Esophagus squamous epithelium (tissue), 5 donors: ENCODE measurements around the gene ZER1. TPM values are rescaled to one million over a fixed set of nuclear protein-coding genes. Genes with fewer than 3 reads are reported as not detected.

Experiments
- DNase-seq: peaks from one replicate; lab custom pipeline; 2025; lab: John Stamatoyannopoulos, UW
- H3K27ac ChIP-seq, 4 donors: fragments of 200-600 bp; sonication (generic); one replicate each; pipeline ENCODE4 v1.5.1; 2016 to 2019; ENCODE audit warnings: mild to moderate bottlenecking in 1 of 4
- H3K27me3 ChIP-seq, 4 donors: fragments of 200-600 bp; sonication (generic); 1 replicate in 3 of 4; 2 replicates in 1 of 4; pipeline versions ENCODE4 v1.5.1 to v1.6.0; 2017 to 2021; ENCODE audit warnings: antibody characterized with exemption in 1 of 4
- H3K36me3 ChIP-seq, 3 donors: fragments of 200-600 bp; sonication (generic); one replicate each; pipeline ENCODE4 v1.5.1; 2016 to 2019
- H3K4me1 ChIP-seq, 3 donors: fragments of 200-600 bp; sonication (generic); one replicate each; pipeline ENCODE4 v1.5.1; 2017 to 2019
- H3K4me3 ChIP-seq, 4 donors: fragments of 200-600 bp; sonication (generic); 1 replicate in 3 of 4; 2 replicates in 1 of 4; pipeline ENCODE4 v1.5.1; 2016 to 2019; ENCODE audit warnings: mild to moderate bottlenecking in 2 of 4, moderate library complexity in 1 of 4
- H3K9me3 ChIP-seq, 3 donors: fragments of 200-600 bp; sonication (generic); one replicate each; pipeline ENCODE4 v1.5.1; 2016 to 2019
- CTCF ChIP-seq, 6 experiments: fragments of 450-650 bp in 4 of 6; fragments of 200-600 bp in 2 of 6; sonication (generic) in 2 of 6; IDR thresholded peaks; one replicate each; pipeline ENCODE4 v1.5.1; 2016 to 2019; ENCODE audit warnings: antibody characterized with exemption in 6 of 6, mild to moderate bottlenecking in 4 of 6, moderate library complexity in 4 of 6
- POLR2A ChIP-seq, 4 donors: fragments of 450-650 bp; IDR thresholded peaks; one replicate each; pipeline ENCODE4 v1.6.1; 2017; ENCODE audit warnings: antibody characterized with exemption in 4 of 4, mild to moderate bottlenecking in 4 of 4, moderate library complexity in 3 of 4
- WGBS, 2 donors: methylation state at CpG; one replicate each; pipeline ENCODE4 v1.1.5; 2018; 5-methylcytosine and 5-hydroxymethylcytosine counted together
- intact Hi-C: fragments of 100-400 bp; cut with DNase I; formaldehyde crosslinking; loops from one replicate; pipeline ENCODE4 v1.15.0; 2022
- total RNA-seq, 4 donors: library from RNA; depleted of rRNA; stranded (reverse); fragments of >200 nt; gene quantifications; one replicate each; pipeline ENCODE4 v1.1.0, GENCODE V29; 2016
- donor health status: DM: yes; HTN: yes; CAD: no.

Gene ZER1
- total RNA-seq, 4 donors from 2014 or later = 20.1 to 51.4 (median 29.0) TPM

GRCh38 chr9:128719919-128720605 lies 51.7 kb downstream of the ZER1 start:
- Histone ChIP-seq H3K9me3 (no peaks in the 10 kb centered on the region), H3K36me3 (peaks cover 0 to 26% (median 5%) of the 10 kb centered on the region in 3 donors), H3K4me1 (peaks cover 14 to 32% (median 14%) of the 10 kb centered on the region in 3 donors), H3K4me3 (no peak overlapping the region), H3K27ac (peak overlapping the region; percentile 63 to 82 (median 69)), H3K27me3 (no peaks in the 10 kb centered on the region)
- TF ChIP-seq CTCF (IDR thresholded peaks at IDR 0.05) (no peak), POLR2A (IDR thresholded peaks at IDR 0.05) (no peak)
- 91 to 92% methylated on average over 12 to 14 of the region's 30 CpGs for WGBS, 2 donors
- no peak for DNase-seq
- intact Hi-C loops = no loop called here

GRCh38 chr9:128718475-128718874 lies 53.3 kb downstream of the ZER1 start:
- WGBS, 2 donors = 73 to 79% methylated on average over 4 to 5 of the region's 5 CpGs
- no peaks in the 10 kb centered on the region for H3K9me3 ChIP-seq
- DNase-seq = no peak
- H3K4me1 ChIP-seq = peaks cover 6 to 20% (median 6%) of the 10 kb centered on the region in 3 donors
- intact Hi-C loops = no loop called here
- no peaks in the 10 kb centered on the region for H3K27me3 ChIP-seq
- H3K4me3 ChIP-seq = no peak overlapping the region
- no peak overlapping the region for H3K27ac ChIP-seq
- peaks cover 0 to 41% (median 5%) of the 10 kb centered on the region in 3 donors for H3K36me3 ChIP-seq
- TF ChIP-seq CTCF (IDR thresholded peaks at IDR 0.05) = no peak

- no peak overlapping the region for H3K27ac ChIP-seq
- 87 to 100% methylated on average over 3 to 6 of the region's 8 CpGs for WGBS, 2 donors
- peaks cover 1 to 16% (median 1%) of the 10 kb centered on the region in 3 donors for H3K4me1 ChIP-seq
- H3K4me3 ChIP-seq = no peak overlapping the region
- intact Hi-C loops = no loop called here
- H3K27me3 ChIP-seq = no peaks in the 10 kb centered on the region
- no peaks in the 10 kb centered on the region for H3K9me3 ChIP-seq
- no peak for DNase-seq
- H3K36me3 ChIP-seq = peaks cover 0 to 45% (median 5%) of the 10 kb centered on the region in 3 donors
- TF ChIP-seq POLR2A (IDR thresholded peaks at IDR 0.05) = no peak
- TF ChIP-seq CTCF (IDR thresholded peaks at IDR 0.05) = no peak
These were observed 53.7 kb downstream of the ZER1 start for GRCh38 chr9:128718047-128718446.

GRCh38 chr9:128716581-128717254 lies 55.0 kb downstream of the ZER1 start:
- WGBS, 2 donors = 76 to 88% methylated on average over 5 to 7 of the region's 7 CpGs

More at GRCh38 chr9:128716581-128717254, 55.0 kb downstream of the ZER1 start:
- no peaks in the 10 kb centered on the region for H3K9me3 ChIP-seq
- TF ChIP-seq CTCF (IDR thresholded peaks at IDR 0.05) (no peak), POLR2A (IDR thresholded peaks at IDR 0.05) (no peak)
- intact Hi-C loops = no loop called here
- no peak overlapping the region for H3K4me3 ChIP-seq
- no peak for DNase-seq
- H3K27me3 ChIP-seq = no peaks in the 10 kb centered on the region
- H3K36me3 ChIP-seq = peaks cover 0 to 45% (median 5%) of the 10 kb centered on the region in 3 donors
- peaks cover 0 to 8% (median 0%) of the 10 kb centered on the region in 3 donors for H3K4me1 ChIP-seq
- H3K27ac ChIP-seq = no peak overlapping the region
